HEK293T (cell line): ENCODE results near the gene TMEM131L.

Experiments
- BHLHE40 ChIP-seq: fragments of 450-650 bp; IDR thresholded peaks from 2 replicates; pipeline ENCODE4 v1.6.1; 2016; ENCODE audit warnings: mild to moderate bottlenecking, moderate library complexity, borderline replicate concordance
- CTBP1 ChIP-seq: fragments of 450-650 bp; IDR thresholded peaks from 2 replicates; pipeline ENCODE4 v1.6.1; 2016; ENCODE audit warnings: borderline replicate concordance
- FOXM1 ChIP-seq: fragments of 450-650 bp; IDR thresholded peaks from 2 replicates; pipeline ENCODE4 v1.6.1; 2017; ENCODE audit warnings: mild to moderate bottlenecking, borderline replicate concordance
- HDGF ChIP-seq: fragments of 450-650 bp; IDR thresholded peaks from 2 replicates; pipeline ENCODE4 v1.6.1; 2017; ENCODE audit warnings: antibody characterized with exemption, borderline replicate concordance
- LEF1 ChIP-seq: fragments of 450-650 bp; IDR thresholded peaks from 2 replicates; pipeline ENCODE4 v1.6.1; 2017; ENCODE audit warnings: mild to moderate bottlenecking, borderline replicate concordance
- SP1 ChIP-seq: fragments of 450-650 bp; IDR thresholded peaks from 2 replicates; pipeline ENCODE4 v1.6.1; 2017
- SUZ12 ChIP-seq: fragments of 450-650 bp; IDR thresholded peaks from 2 replicates; pipeline ENCODE4 v1.6.1; 2016; ENCODE audit warnings: mild to moderate bottlenecking
- ZNF384 ChIP-seq: fragments of 450-650 bp; IDR thresholded peaks from 2 replicates; pipeline ENCODE4 v1.6.1; 2016
- TF ChIP-seq, protein P1 (sequence below): fragments of 450-650 bp; IDR thresholded peaks from 2 replicates; pipeline ENCODE4 v1.6.1; 2016

DNA sequence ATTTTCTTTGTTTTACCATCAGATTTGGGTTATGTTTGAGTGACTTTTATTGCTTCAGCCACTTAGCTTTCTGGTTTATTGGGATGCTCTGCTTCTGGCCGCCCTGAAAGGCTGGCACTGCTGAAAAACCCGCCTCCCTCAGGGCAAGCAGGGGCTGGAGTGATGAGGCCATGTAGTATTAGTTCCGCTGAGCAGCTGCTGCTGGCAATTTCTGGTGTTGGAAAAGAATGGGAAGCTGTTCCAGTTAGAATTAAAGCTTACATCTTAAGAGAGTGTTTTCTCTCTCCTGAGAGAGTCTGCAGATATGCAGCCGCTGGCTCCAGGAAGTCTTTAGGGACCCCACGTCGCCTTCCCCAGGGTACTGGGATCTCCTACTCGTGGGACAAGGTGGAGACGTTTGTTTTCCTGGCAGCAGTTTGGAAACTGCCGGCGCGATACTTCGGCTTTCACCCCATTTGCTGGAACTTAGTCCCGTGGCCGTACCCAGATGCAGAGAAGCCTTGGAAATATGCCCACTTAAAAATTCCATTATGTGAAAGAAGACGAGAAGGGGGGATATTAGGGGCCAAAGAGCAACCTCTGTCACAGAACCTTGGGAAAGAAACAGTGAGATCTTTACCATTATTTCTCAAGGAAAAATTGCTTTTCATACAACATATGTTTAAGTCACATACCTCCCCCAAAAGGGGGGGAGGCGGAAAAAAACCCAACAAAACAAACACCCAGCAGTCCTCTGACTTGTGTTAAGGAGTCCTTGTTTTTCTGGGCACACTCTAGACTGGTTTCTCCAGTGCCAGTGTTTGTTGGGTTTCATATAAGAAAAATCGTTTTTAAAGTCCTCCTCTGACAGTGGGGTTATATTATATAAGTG is 72.6 kb downstream of the TMEM131L start:
- TF ChIP-seq BHLHE40 (no peak), SUZ12 (no peak), ZNF384 (no peak), LEF1 (no peak), HDGF (no peak), FOXM1 (no peak), SP1 (no peak), CTBP1 (no peak)
- TF ChIP-seq, protein P1, sequence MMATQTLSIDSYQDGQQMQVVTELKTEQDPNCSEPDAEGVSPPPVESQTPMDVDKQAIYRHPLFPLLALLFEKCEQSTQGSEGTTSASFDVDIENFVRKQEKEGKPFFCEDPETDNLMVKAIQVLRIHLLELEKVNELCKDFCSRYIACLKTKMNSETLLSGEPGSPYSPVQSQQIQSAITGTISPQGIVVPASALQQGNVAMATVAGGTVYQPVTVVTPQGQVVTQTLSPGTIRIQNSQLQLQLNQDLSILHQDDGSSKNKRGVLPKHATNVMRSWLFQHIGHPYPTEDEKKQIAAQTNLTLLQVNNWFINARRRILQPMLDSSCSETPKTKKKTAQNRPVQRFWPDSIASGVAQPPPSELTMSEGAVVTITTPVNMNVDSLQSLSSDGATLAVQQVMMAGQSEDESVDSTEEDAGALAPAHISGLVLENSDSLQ, result no peak
